ENCODE results near the gene COL11A2.
"Not testable (repeated sequence)": the region's sequence is repeated elsewhere in the genome, so short reads cannot be mapped to it uniquely, and the experiment has no call there.

Gene COL11A2

GRCh38 chr6:33192105-33192646 lies at the start of gene COL11A2:
Gene COL11A2, minus strand, starts transcription at chr6:33192467. Its CDS starts 227 bp downstream, at chr6:33192240.
- no peak for DNase-seq

GRCh38 chr6:33241968-33242367 lies 49.7 kb upstream of the COL11A2 start:
- no peak for DNase-seq

- no peak for DNase-seq
Observed at GRCh38 chr6:33237741-33238140, 45.5 kb upstream of the COL11A2 start.

DNA sequence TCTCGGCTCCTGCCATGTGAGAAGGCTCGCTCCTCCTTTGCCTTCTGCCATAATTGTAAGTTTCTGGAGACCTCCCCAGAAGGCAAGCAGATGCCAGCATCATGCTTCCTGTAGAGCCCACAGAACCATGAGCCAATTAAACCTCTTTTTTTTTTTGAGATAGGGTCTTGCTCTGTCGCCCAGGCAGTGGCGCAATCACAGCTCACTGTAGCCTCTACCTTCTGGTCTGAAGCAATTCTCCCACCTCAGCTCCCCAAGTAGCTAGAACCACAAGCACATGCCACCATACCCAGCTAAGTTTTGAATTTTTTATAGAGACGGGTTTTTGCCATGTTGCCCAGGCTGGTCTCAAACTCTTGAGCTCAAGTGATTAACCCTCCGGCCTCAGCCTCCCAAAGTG lies 44.6 kb upstream of the COL11A2 start:
- no peak for DNase-seq

GRCh38 chr6:33236328-33236727 lies 44.1 kb upstream of the COL11A2 start:
- DNase-seq = no peak

GRCh38 chr6:33235221-33235634 lies 43.0 kb upstream of the COL11A2 start:
- no peak for DNase-seq

DNA sequence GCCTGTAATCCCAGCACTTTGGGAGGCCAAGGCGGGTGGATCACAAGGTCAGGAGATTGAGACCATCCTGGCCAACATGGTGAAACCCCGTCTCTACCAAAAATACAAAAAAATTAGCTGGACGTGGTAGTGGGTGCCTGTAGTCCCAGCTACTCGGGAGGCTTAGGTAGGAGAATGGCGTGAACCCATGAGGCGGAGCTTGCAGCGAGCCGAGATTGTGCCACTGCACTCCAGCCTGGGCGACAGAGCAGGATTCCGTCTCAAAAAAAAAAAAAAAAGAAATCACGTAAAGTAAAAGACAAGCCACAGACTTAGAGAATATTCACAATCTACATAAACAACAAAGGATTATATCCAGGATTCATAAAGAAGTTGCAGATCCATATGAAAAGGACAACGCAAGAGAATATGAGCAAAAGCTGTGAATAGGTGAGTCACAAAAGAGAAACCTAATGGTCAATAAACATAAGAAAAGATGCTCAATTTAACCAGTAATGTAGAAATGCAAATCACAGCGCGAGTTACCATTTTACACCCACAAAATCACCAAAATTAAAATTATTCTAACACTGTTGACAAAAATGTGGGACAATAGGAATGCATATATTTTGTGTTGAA lies 34.3 kb upstream of the COL11A2 start:
- DNase-seq = not testable (repeated sequence)

GRCh38 chr6:33217681-33218080 lies 25.4 kb upstream of the COL11A2 start:
- no peak for DNase-seq

GRCh38 chr6:33217246-33217645 lies 25.0 kb upstream of the COL11A2 start:
- DNase-seq = no peak

DNA sequence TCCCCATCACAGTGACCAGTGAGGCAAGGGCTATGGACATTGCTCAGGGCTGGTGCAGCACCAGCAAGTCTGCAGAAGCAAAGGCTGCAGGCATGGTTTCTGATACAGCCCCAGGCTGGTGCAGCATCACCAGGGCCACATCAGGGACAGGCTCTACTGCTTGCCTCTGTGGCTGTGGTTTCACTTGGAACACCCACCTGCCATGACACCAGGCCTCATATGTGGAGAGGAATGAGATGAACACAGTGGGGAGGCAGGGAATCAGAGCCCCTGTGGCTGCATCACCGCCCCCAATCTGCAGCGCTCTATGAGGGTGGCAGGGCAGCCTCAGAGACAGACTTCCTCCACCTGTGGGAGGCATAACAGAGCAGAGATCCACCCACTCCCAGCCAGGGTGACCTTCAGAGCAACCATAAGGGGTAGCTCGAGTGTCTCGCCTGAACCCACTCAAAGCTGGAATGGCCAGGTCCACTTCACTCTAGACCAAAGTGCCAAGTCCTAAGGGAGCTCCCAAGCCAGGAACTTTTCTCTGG lies 23.9 kb upstream of the COL11A2 start:
- no peak for DNase-seq

- no peak for DNase-seq
Observed at GRCh38 chr6:33215271-33216116, 23.2 kb upstream of the COL11A2 start.

GRCh38 chr6:33213989-33214335 lies 21.7 kb upstream of the COL11A2 start:
- DNase-seq = no peak

- DNase-seq = no peak
Observed at GRCh38 chr6:33213166-33213988, 21.1 kb upstream of the COL11A2 start.

DNA sequence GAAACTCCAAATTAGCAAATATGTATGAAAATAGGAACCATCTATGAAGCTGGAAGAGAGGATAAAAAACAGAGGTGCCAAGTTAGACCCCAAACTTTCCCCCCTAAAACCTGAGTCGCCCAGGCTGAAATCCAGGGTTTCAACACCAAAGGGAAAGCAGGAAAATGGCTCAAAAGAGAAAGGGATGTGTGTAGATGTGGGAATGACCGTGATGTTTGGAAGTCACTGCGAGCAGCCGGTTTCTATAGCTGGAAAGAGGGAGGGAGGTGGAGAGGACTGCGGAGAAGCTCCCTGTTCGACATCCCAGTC lies 20.5 kb upstream of the COL11A2 start:
- no peak for DNase-seq

DNA sequence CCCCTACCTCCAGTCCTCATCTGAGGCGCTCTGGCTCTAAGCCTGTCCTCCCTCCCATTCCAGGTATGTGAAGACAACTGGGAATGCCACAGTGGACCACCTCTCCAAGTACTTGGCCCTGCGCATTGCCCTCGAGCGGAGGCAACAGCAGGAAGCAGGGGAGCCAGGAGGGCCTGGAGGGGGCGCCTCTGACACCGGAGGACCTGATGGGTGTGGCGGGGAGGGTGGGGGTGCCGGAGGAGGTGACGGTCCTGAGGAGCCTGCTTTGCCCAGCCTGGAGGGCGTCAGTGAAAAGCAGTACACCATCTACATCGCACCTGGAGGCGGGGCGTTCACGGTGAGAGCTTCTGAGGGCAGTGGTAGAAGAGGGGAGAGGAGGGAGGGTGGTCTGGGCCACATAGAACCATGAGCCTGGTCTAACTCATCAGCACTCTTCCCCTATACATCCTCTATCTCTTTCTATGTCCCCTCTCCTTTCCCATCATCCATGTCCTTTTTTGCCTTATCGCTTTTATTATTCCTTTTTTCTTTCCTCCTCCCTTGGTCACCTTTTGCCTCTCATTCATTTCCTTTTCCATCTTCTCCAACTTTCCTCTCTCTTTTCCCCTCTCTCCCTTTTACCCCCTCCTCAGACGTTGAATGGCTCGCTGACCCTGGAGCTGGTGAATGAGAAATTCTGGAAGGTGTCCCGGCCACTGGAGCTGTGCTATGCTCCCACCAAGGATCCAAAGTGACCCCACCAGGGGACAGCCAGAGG lies 19.6 kb upstream of the COL11A2 start:
- no peak for DNase-seq

DNA sequence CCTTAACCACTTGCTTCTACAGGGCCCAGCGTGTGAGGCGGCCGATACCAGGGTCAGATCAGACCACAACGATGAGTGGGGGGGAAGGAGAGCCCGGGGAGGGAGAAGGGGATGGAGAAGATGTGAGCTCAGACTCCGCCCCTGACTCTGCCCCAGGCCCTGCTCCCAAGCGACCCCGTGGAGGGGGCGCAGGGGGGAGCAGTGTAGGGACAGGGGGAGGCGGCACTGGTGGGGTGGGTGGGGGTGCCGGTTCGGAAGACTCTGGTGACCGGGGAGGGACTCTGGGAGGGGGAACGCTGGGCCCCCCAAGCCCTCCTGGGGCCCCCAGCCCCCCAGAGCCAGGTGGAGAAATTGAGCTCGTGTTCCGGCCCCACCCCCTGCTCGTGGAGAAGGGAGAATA lies 18.9 kb upstream of the COL11A2 start:
- no peak for DNase-seq

GRCh38 chr6:33209856-33210255 lies 17.6 kb upstream of the COL11A2 start:
- no peak for DNase-seq

DNA sequence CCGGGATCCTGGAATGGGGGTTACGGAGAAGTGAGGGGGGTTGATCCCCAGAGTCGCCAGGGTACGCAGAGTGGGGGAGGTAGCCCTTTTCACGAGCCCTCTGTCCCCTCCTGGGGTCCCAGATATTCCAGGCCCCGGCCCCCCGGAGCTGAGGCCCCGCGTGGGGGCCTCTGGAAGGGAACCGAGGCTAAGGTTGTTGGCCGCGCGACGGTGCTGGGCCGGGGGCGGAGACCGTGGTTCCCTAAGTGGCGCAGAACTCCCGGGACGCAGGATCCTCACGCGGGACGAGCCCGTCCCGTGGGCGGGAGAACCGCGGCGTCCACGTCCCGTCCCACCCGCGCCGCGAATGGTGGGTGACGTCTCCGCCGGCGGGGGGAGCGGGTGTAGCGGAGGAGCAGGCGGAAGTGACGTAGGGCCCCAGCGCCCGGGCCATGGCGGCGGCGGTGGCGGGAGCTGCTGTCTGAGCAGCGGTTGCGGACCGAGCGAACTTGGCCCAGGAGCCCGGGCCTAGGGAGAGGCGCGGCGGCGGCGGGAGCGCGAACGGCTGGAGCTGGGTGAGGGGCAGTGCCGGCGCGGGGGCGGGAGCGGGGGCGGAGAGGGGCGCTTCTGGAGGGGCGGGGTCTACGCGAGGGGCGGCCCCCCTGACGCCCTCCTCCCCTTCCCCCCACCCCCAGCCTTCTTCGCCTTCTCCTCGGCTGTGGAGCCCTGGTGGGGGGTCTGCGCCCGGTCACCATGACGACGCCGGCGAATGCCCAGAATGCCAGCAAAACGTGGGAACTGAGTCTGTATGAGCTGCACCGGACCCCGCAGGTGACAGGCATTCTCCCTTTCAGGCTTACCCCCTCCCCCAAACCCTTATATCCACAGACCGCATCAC lies 16.1 kb upstream of the COL11A2 start, which contains the start of gene RING1:
TSS of gene RING1 (plus strand) at position 410 of the 877 bp plus-strand sequence. CDS start at position 733, 323 bp downstream.
- peak; percentile 73 to 81 for DNase-seq

DNA sequence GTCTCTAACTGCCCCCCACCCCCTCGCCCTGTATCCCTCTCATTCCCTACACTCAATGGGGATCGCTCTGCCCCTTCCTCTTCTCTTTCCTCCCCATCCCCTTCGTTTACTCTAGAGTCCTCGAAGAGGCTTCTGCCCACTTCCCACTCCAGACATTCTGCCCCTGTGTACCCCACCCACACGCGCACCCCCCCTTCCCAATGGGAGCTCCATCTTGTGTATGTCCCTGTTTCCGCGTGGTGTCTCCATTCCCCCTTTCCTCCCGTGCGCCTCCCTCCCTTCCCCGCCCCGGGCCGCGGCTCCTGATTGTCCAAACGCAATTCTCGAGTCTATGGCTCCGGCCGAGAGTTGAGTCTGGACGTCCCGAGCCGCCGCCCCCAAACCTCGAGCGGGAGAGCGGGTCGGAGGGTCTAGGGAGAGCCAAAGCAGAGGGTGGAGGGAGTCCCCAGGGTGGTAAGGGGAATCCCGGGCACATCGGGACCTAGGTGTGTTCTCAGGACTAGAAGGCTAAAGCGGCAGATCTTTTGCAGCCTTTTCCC lies 15.4 kb upstream of the COL11A2 start:
- DNase-seq = peak in 1 of 2 experiments; percentile 15

DNA sequence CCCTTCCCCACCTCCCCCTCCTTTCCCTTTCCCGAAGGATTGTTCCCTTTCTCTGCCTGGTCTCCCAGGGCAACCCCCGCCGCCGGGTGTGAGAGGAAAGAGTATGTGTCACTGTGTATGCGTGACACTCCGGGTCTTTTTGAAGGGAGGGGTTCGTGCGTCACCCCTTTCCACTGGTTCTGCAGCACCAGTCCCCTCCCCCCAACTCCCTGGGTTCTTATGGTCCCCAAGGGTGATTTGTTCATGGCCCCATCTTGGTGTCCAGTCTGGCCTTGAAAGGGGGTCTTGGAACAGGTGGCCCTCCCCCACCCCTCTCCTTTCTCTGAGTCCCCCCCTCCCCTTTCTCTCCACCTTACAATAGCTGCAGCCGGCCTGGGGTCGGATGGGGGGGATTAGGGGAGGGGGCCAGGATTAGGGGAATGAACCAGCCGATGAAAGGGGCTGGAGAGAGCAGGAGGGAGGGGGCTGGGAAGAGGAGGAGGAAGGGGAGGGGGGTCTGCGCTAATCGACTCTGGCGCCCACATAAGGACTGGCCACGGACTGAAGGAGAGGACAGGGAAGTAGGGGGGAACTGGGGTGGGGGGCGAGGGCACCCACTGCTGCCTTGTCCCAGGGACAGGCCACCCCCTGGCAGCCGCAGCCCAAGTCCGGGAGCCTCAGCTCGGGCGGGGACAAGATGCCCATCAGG lies 14.7 kb upstream of the COL11A2 start:
- DNase-seq = no peak
